Activated CD4-positive, alpha-beta memory T cell treated with anti-CD3 and anti-CD28 coated beads for 36 hours (primary cell): ENCODE results near the gene NFIB. TPM values are rescaled to one million over a fixed set of nuclear protein-coding genes. Genes with fewer than 3 reads are reported as not detected.

Experiments used
- CTCF ChIA-PET: fragments of 350-600 bp; sonication (Branson Sonifier 250); formaldehyde crosslinking; loops from one replicate; lab custom pipeline; 2021; ENCODE audit warnings: antibody characterized with exemption, inconsistent platforms; lab: Charles Lee
- POLR2A ChIA-PET: fragments of 350-600 bp; sonication (Branson Sonifier 250); formaldehyde crosslinking; loops from one replicate; lab custom pipeline; 2021; ENCODE audit warnings: antibody characterized with exemption; lab: Charles Lee
- DNase-seq: peaks from one replicate; pipeline ENCODE4 v3.0.0-alpha.2; 2020
- H3K27ac Mint-ChIP-seq: one replicate; pipeline ENCODE4 v1.8.0; 2021; ENCODE audit warnings: mixed read lengths
- H3K27me3 Mint-ChIP-seq: one replicate; pipeline ENCODE4 v1.8.0; 2021; ENCODE audit warnings: mixed read lengths
- H3K36me3 Mint-ChIP-seq: one replicate; pipeline ENCODE4 v1.8.0; 2021; ENCODE audit warnings: mixed read lengths
- H3K4me1 Mint-ChIP-seq: one replicate; pipeline ENCODE4 v1.8.0; 2021; ENCODE audit warnings: low read depth, mixed read lengths
- H3K4me3 Mint-ChIP-seq: one replicate; pipeline ENCODE4 v1.8.0; 2021; ENCODE audit warnings: mild to moderate bottlenecking, mixed read lengths
- H3K9me3 Mint-ChIP-seq: one replicate; pipeline ENCODE4 v1.8.0; 2021; ENCODE audit warnings: mixed read lengths
- intact Hi-C: fragments of 100-400 bp; cut with micrococcal nuclease; formaldehyde crosslinking; loops from one replicate; pipeline ENCODE4 v1.15.1; 2023
- total RNA-seq, 2 experiments: library from RNA; stranded (reverse); gene quantifications; one replicate each; pipeline ENCODE4 v1.2.3, GENCODE V29; 2021

Gene NFIB
- total RNA-seq, 2 experiments from 2014 or later: not detected

DNA sequence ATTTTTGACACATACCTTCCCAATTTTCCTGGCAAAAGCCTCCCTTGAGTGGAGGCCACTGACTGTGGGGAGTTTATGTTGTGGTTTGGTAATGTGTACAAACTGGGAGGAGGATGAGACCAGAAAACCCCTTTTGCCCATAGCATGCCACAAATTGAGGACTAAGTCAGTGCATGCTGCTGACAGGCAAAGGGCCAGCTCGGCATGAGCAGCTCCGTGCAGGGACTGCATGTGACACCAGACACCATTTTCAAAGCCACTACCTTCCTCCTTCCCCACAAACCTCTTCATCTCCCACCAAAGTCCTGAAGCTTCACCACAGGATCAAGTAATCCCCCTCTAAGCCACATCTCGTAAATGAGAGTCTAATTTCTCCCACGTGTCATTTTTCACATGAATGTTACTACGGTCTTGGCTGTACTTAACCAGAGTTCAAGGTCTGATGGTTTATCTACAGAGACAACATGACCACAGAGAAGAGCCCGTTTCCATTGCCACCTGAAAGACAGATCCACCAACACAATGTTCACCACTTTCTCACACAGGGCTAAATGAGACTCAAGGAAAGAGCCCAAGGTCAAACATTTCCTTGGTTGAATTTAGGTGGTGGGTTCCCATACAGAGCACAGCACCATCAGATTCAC is 106.5 kb downstream of the NFIB start:
- Mint-ChIP-seq H3K4me3 (no peak overlapping the region), H3K27me3 (peaks cover 2% of the 10 kb centered on the region), H3K27ac (no peak overlapping the region), H3K36me3 (no peaks in the 10 kb centered on the region), H3K9me3 (no peaks in the 10 kb centered on the region), H3K4me1 (no peaks in the 10 kb centered on the region)
- intact Hi-C loops: no loop called here
- no peak for DNase-seq
- ChIA-PET CTCF (no interaction called here), POLR2A (no interaction called here)

DNA sequence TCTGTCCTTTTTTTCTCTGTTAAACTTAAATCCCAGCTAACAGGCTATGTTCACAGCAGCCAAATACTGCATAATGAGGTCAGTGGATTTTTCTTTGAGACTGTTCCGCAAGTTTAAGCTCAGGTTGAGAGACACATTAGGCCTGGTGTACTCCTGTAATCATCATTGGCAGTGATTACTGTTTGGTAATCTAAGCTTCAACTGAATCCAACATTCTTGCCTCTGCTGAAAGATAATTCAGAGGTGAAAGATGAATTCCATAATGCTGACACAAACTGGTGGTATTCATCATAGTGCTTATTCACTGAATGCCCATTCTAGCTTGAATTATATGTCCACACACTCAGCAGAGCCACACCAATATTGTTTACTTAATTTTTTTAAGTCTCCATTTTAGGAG is 108.5 kb downstream of the NFIB start:
- POLR2A ChIA-PET: no interaction called here
- CTCF ChIA-PET: interaction anchor here (1.5 kb wide), 1 partner anchor 10 kb away, joined by 3 read pairs; no protein-coding TSS in a partner anchor
- Mint-ChIP-seq H3K27ac (no peak overlapping the region), H3K36me3 (no peaks in the 10 kb centered on the region), H3K4me1 (no peaks in the 10 kb centered on the region), H3K9me3 (no peaks in the 10 kb centered on the region), H3K27me3 (peaks cover 2% of the 10 kb centered on the region), H3K4me3 (no peak overlapping the region)
- no peak for DNase-seq
- intact Hi-C loops: no loop called here

DNA sequence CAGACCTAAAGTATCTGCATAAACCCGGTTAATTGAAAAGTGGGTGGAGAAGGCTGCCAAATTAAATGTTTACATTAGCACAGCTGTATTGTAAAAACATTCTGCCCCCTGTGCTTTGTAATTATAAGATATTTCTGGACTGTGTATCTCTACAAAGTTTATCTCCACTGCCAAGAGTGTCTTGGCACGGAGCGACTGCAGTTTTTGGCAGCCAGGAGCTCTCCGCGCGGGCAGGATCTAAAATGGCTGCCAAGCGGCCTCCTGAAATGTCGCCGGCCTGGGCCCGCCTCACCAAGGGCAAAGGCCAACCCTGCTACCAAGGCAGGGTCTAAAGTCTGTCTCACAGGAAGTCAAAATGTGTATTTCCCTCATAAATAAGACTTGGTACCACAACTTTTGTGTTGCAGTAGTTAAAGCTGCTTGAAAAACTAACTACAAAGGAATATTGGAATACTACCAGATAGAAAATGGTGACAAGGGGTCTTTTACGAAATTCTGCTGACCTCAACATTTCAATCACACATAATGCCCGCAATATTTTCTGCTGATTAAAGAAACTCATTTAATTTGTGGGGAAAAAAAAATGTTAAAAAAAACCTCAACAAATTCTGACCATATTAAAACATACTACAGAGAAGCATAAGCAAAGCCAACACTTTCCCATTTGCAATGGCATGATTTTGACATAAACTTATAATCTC is 110.4 kb downstream of the NFIB start:
- H3K36me3 Mint-ChIP-seq: no peaks in the 10 kb centered on the region
- no peak overlapping the region for H3K4me3 Mint-ChIP-seq
- ChIA-PET CTCF (no interaction called here), POLR2A (no interaction called here)
- H3K9me3 Mint-ChIP-seq: no peaks in the 10 kb centered on the region
- intact Hi-C loops: no loop called here
- H3K27me3 Mint-ChIP-seq: no peaks in the 10 kb centered on the region
- DNase-seq: no peak
- no peak overlapping the region for H3K27ac Mint-ChIP-seq
- no peaks in the 10 kb centered on the region for H3K4me1 Mint-ChIP-seq

DNA sequence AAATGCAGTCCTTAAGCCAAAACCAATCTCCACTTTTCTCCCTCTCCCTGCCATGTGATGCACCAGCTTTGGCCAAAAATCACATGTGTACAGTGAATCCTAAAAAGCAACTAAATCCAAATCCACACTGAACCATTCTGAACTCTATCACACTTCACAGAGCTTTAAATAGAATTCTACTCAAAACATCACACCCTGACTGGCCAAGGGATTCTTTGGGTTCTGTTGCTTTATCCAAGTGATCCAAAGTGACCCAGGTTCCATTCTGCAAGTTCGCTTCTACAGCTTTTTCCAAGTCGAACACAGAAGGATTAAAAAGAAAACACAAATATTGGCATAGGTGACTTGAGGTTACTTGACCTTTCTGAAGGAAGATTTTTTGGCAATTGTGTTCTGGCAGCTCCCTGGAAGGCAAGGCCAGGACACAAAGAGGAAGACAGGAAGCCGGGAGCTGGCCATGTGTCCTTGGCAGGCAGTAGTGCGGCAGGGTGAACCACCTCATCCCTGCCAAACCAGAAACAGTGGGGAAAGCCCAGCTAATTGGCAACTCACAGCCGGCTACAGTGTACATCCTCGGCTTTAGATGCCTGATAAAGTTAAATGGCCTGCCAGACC is 115.0 kb downstream of the NFIB start:
- ChIA-PET CTCF (no interaction called here), POLR2A (no interaction called here)
- Mint-ChIP-seq H3K4me1 (no peaks in the 10 kb centered on the region), H3K27ac (no peak overlapping the region), H3K4me3 (no peak overlapping the region), H3K27me3 (no peaks in the 10 kb centered on the region), H3K9me3 (no peaks in the 10 kb centered on the region), H3K36me3 (no peaks in the 10 kb centered on the region)
- intact Hi-C loops: no loop called here
- DNase-seq: no peak

DNA sequence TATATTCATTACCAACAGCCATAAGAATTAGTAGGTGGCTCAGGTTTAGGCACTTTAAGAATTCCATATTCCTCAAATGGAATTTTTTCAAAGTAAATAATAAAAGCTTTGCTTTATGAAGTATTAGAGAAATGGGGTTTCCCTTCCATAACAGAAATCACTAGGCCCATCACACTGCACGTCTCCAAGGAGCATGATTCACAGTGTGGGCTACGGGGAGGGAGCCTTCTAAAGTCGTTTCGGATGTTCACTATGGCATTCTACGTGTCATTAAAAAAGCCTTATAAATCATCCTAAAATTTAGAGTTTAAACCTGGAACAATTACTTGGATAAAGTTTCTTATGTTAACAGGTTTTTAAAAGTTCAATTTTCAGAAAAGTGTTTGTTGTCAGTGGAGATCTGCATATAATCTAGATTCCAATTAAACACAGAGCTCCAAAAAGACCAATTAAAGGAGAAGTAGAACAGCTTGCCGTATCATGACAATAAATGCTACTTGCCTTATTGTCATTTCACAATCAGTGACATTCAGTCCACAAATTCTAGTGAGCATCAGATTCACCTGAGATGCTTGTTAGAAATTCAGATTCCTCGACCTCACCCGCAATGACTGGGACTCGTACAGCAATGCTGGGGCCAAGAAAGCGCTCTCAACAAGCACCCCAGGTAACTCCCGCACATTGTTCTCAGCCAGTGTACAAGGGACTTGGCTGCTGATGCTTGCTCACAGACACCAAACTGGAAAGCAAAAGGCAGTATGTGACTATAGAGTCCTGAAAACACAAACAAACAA is 115.7 kb downstream of the NFIB start:
- Mint-ChIP-seq H3K27me3 (no peaks in the 10 kb centered on the region), H3K4me1 (no peaks in the 10 kb centered on the region), H3K9me3 (no peaks in the 10 kb centered on the region), H3K27ac (no peak overlapping the region), H3K4me3 (no peak overlapping the region), H3K36me3 (no peaks in the 10 kb centered on the region)
- POLR2A ChIA-PET: no interaction called here
- CTCF ChIA-PET: no interaction called here
- DNase-seq: no peak
- intact Hi-C loops: no loop called here

DNA sequence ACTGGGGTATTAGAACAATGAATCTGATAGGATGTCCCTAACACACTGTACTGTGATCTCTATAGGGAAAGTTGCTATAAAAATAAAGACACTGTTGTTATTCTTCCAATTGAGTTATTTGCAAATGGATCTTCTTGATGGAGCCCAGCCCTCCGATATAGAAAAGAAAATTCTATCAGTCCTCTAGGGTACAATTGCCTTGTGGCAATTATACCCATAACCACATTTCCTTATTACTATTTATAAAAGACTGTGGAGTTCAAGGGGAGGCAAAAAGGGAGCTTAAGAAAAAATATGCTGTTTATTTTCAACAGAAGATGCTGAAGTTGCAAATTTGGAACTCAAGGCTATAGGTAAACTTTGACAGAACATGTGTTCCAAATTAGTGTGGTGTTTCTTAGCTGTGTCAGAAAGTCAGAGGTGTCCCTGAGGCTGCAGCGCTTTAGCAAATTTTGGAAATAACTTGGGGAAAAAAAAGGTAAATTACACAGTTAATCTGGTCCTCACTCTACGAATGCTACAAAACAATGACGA is 116.5 kb downstream of the NFIB start:
- ChIA-PET CTCF (no interaction called here), POLR2A (no interaction called here)
- intact Hi-C loops: no loop called here
- H3K4me1 Mint-ChIP-seq: no peaks in the 10 kb centered on the region
- no peaks in the 10 kb centered on the region for H3K27me3 Mint-ChIP-seq
- H3K4me3 Mint-ChIP-seq: no peak overlapping the region
- H3K27ac Mint-ChIP-seq: no peak overlapping the region
- DNase-seq: no peak
- no peaks in the 10 kb centered on the region for H3K36me3 Mint-ChIP-seq
- no peaks in the 10 kb centered on the region for H3K9me3 Mint-ChIP-seq

GRCh38 chr9:14193328-14193990 is 120.5 kb downstream of the NFIB start:
- Mint-ChIP-seq H3K27me3 (no peaks in the 10 kb centered on the region), H3K4me1 (no peaks in the 10 kb centered on the region), H3K9me3 (no peaks in the 10 kb centered on the region), H3K4me3 (no peak overlapping the region), H3K27ac (no peak overlapping the region), H3K36me3 (no peaks in the 10 kb centered on the region)
- ChIA-PET CTCF (no interaction called here), POLR2A (no interaction called here)
- no peak for DNase-seq
- intact Hi-C loops: no loop called here

DNA sequence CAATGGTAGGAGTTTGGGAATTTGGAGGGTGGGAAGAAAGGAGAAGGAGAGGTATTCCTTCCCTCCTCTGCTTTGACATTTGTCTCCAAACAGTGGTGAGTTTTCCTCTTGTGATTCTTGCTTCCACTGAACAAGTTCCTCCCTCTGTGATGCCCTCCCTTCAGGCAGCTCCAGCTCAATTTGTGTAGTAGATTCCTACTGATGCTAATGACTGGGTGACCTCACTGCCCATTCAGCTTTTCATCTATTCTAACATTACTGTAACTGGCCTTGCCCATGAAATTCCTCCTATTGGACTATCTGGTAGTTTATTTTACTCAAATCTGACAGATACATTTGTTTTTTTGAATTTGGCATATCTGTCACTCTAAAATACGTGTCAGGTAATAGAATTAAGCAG is 121.4 kb downstream of the NFIB start:
- DNase-seq: no peak
- Mint-ChIP-seq H3K27me3 (no peaks in the 10 kb centered on the region), H3K4me3 (no peak overlapping the region), H3K36me3 (no peaks in the 10 kb centered on the region), H3K9me3 (no peaks in the 10 kb centered on the region), H3K4me1 (no peaks in the 10 kb centered on the region), H3K27ac (no peak overlapping the region)
- intact Hi-C loops: no loop called here
- POLR2A ChIA-PET: no interaction called here
- CTCF ChIA-PET: no interaction called here

DNA sequence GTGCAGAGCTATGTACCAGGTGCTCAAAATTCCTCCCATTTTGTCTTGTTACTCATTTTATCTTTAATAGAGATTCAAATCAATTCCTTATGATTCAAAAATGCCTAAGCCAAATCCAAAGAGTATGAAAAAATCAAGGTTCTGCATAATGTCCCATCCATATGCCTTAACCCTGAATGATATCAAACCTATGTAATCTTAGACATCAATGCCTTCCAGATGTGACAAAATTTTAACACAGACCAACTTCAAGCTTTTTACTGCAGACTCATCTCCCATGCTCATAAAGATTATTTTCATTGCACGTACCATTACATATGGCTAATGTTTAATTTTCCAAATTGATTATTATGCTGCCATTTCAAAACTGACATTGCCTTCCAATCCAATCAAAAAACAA is 122.4 kb downstream of the NFIB start:
- POLR2A ChIA-PET: no interaction called here
- Mint-ChIP-seq H3K36me3 (no peaks in the 10 kb centered on the region), H3K27me3 (no peaks in the 10 kb centered on the region), H3K9me3 (no peaks in the 10 kb centered on the region), H3K4me3 (no peak overlapping the region), H3K4me1 (no peaks in the 10 kb centered on the region), H3K27ac (no peak overlapping the region)
- CTCF ChIA-PET: no interaction called here
- intact Hi-C loops: no loop called here
- DNase-seq: no peak

DNA sequence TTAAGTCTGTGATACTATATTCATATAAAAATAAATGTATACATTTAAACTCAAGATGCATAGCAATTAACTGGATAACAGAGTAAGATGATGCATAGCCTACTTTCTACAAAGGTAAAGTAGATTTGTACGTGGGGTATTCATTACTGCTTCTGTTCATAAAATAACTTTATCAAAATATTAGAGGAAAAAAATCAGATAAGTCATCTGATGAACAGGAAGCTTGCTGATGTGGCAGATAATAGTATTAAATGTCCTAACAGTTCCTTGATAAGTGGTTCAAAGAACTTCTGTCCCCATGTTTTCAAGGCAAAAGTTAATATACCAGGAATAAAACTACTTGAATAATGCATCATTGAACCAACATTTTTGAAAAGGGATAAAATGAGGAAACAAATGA is 123.7 kb downstream of the NFIB start:
- no peak for DNase-seq
- Mint-ChIP-seq H3K4me1 (no peaks in the 10 kb centered on the region), H3K27me3 (no peaks in the 10 kb centered on the region), H3K36me3 (no peaks in the 10 kb centered on the region), H3K27ac (no peak overlapping the region), H3K4me3 (no peak overlapping the region), H3K9me3 (no peaks in the 10 kb centered on the region)
- CTCF ChIA-PET: no interaction called here
- intact Hi-C loops: no loop called here
- POLR2A ChIA-PET: no interaction called here

- H3K36me3 Mint-ChIP-seq: no peaks in the 10 kb centered on the region
- no peak overlapping the region for H3K4me3 Mint-ChIP-seq
- H3K27me3 Mint-ChIP-seq: no peaks in the 10 kb centered on the region
- intact Hi-C loops: no loop called here
- no peak overlapping the region for H3K27ac Mint-ChIP-seq
- ChIA-PET CTCF (no interaction called here), POLR2A (no interaction called here)
- H3K4me1 Mint-ChIP-seq: no peaks in the 10 kb centered on the region
- no peaks in the 10 kb centered on the region for H3K9me3 Mint-ChIP-seq
- DNase-seq: no peak
These were observed 124.4 kb downstream of the NFIB start for GRCh38 chr9:14189578-14189977.

DNA sequence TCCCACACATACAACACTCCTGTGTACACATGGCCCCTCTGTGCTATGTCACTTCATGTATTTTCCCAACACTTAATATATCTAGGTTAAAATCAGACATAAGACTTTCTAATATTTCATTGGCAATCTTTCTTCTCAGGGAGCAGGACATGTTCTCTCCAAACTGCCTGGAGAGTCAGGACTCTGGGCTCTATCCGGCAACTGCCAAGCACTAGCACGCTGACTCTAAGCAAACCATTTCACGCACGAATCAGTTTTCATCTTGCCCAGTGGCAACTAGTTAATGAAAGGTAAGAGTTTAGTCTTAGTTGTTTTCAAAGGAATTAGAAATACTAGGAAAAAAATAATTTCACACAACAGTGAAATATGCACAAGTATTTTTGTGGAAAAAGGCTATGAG is 124.8 kb downstream of the NFIB start:
- no peak for DNase-seq
- Mint-ChIP-seq H3K36me3 (no peaks in the 10 kb centered on the region), H3K27me3 (no peaks in the 10 kb centered on the region), H3K4me3 (no peak overlapping the region), H3K27ac (no peak overlapping the region), H3K9me3 (no peaks in the 10 kb centered on the region), H3K4me1 (no peaks in the 10 kb centered on the region)
- ChIA-PET POLR2A (no interaction called here), CTCF (no interaction called here)
- intact Hi-C loops: no loop called here
